SK-N-SH (cell line): ENCODE measurements around the gene RAB33B. TPM values are rescaled to one million over a fixed set of nuclear protein-coding genes. Genes with fewer than 3 reads are reported as not detected.

Experiments used
- CTCF ChIA-PET: fragments of 300-600, 350-600 bp; formaldehyde crosslinking; extraction: SDS; loops from one replicate; lab custom pipeline; 2021; lab: Yijun Ruan, JAX
- POLR2A ChIA-PET: fragments of 350-600 bp; sonication (Branson Sonifier 250); formaldehyde crosslinking; extraction: SDS; loops from one replicate; lab custom pipeline; 2020; ENCODE audit warnings: antibody characterized with exemption, inconsistent platforms; lab: Yijun Ruan, JAX
- DNase-seq: peaks from one replicate; pipeline ENCODE4 v3.0.0; 2012
- H2AFZ ChIP-seq: fragments of 200-600 bp; sonication (generic); 2 replicates; pipeline ENCODE4 v1.8.1; 2016; ENCODE audit warnings: antibody characterized with exemption, mild to moderate bottlenecking, low read depth
- H3F3A ChIP-seq: fragments of 200-600 bp; sonication (generic); replicated peaks from 2 replicates; pipeline ENCODE3; 2016; ENCODE audit warnings: antibody characterized with exemption, mild to moderate bottlenecking; ENCODE audit not compliant: insufficient read depth
- H3K27ac ChIP-seq, 2 experiments: fragments of 200-500 bp in 1 of 2; fragments of 200-600 bp in 1 of 2; sonication (Bioruptor generic) in 1 of 2; sonication (generic), shearing (Covaris generic) in 1 of 2; 2 replicates each; pipeline versions ENCODE4 v1.5.1 to v1.6.1; 2014 to 2016; ENCODE audit warnings: low read depth in 2 of 2, inconsistent platforms in 1 of 2, low read length in 1 of 2, mild to moderate bottlenecking in 1 of 2, mixed read lengths in 1 of 2
- H3K27me3 ChIP-seq: fragments of 200-600 bp; sonication (generic), shearing (Covaris generic); 2 replicates; pipeline ENCODE4 v1.6.1; 2016; ENCODE audit warnings: mixed run types; ENCODE audit not compliant: insufficient read depth
- H3K36me3 ChIP-seq, 2 experiments: fragments of 200-500 bp in 1 of 2; fragments of 200-600 bp in 1 of 2; sonication (Bioruptor generic) in 1 of 2; sonication (generic) in 1 of 2; replicated peaks in 1 of 2; 2 replicates each; pipeline versions ENCODE3 to v1.5.1; 2014 to 2016; ENCODE audit warnings: low read length in 1 of 2, mild to moderate bottlenecking in 1 of 2; ENCODE audit not compliant: insufficient read depth in 2 of 2, control insufficient read depth in 1 of 2
- H3K4me1 ChIP-seq, 2 experiments: fragments of 200-500 bp in 1 of 2; fragments of 200-600 bp in 1 of 2; sonication (Bioruptor generic) in 1 of 2; sonication (generic), shearing (Covaris generic) in 1 of 2; 2 replicates each; pipeline versions ENCODE4 v1.5.1 to v1.6.1; 2014 to 2016; ENCODE audit warnings: low read depth in 1 of 2, low read length in 1 of 2, mixed run types in 1 of 2; ENCODE audit not compliant: insufficient read depth in 2 of 2, control insufficient read depth in 1 of 2
- H3K4me2 ChIP-seq: fragments of 200-600 bp; sonication (generic), shearing (Covaris generic); 2 replicates; pipeline ENCODE4 v1.6.1; 2017; ENCODE audit warnings: mixed run types
- H3K4me3 ChIP-seq, 2 experiments: fragments of 200-500 bp in 1 of 2; fragments of 200-600 bp in 1 of 2; sonication (Bioruptor generic) in 1 of 2; sonication (generic), shearing (Covaris generic) in 1 of 2; 2 replicates each; pipeline versions ENCODE4 v1.5.1 to v1.8.1; 2014 to 2016; ENCODE audit warnings: low read depth in 2 of 2, inconsistent platforms in 1 of 2, low read length in 1 of 2, mild to moderate bottlenecking in 1 of 2, mixed read lengths in 1 of 2, moderate library complexity in 1 of 2
- H3K79me2 ChIP-seq: fragments of 200-600 bp; sonication (generic); 2 replicates; pipeline ENCODE4 v1.8.1; 2017; ENCODE audit warnings: mild to moderate bottlenecking; ENCODE audit not compliant: insufficient read depth
- H3K9ac ChIP-seq: fragments of 200-600 bp; sonication (generic); 2 replicates; pipeline ENCODE4 v1.6.1; 2017; ENCODE audit warnings: mixed run types
- H3K9me2 ChIP-seq: fragments of 200-600 bp; sonication (generic); 2 replicates; pipeline ENCODE4 v1.6.1; 2017; ENCODE audit warnings: mixed run types
- H3K9me3 ChIP-seq: fragments of 200-600 bp; sonication (generic); 2 replicates; pipeline ENCODE4 v1.6.1; 2017; ENCODE audit warnings: mixed run types, mild to moderate bottlenecking, moderate library complexity
- H4K20me1 ChIP-seq: fragments of 200-600 bp; sonication (generic); 2 replicates; pipeline ENCODE4 v1.6.1; 2017; ENCODE audit warnings: mild to moderate bottlenecking, mixed run types; ENCODE audit not compliant: insufficient read depth
- EP300 ChIP-seq, 2 experiments: IDR thresholded peaks; 2 replicates each; pipeline versions ENCODE4 v1.4.0 to v1.6.1; 2012; ENCODE audit warnings: borderline replicate concordance in 1 of 2, low read depth in 1 of 2, low read length in 1 of 2
- EZH2phosphoT487 ChIP-seq: fragments of 200-600 bp; sonication (generic); IDR thresholded peaks from 2 replicates; pipeline ENCODE4 v1.6.1; 2017; ENCODE audit warnings: low read depth, mixed run types, mild to moderate bottlenecking, antibody characterized with exemption, moderate library complexity, borderline replicate concordance
- FOXM1 ChIP-seq: IDR thresholded peaks from 2 replicates; pipeline ENCODE4 v1.4.0; 2012; ENCODE audit warnings: low read depth, mild to moderate bottlenecking
- GATA2 ChIP-seq: sonication (generic); formaldehyde crosslinking; IDR thresholded peaks from 2 replicates; pipeline ENCODE4 v1.5.0; 2020; ENCODE audit warnings: mild to moderate bottlenecking, missing genetic modification reagents
- JUND ChIP-seq: IDR thresholded peaks from 2 replicates; pipeline ENCODE4 v1.4.0; 2012
- MEF2A ChIP-seq: IDR thresholded peaks from 2 replicates; pipeline ENCODE4 v1.4.0; 2012; ENCODE audit warnings: low read depth, borderline replicate concordance
- MXI1 ChIP-seq: IDR thresholded peaks from 2 replicates; pipeline ENCODE4 v1.6.1; 2012; ENCODE audit warnings: mild to moderate bottlenecking, low read depth, low read length, improper control_type of control experiment
- NFIC ChIP-seq: IDR thresholded peaks from 2 replicates; pipeline ENCODE4 v1.4.0; 2012; ENCODE audit warnings: borderline replicate concordance
- RCOR1 ChIP-seq: fragments of 150-350 bp; IDR thresholded peaks from 2 replicates; pipeline ENCODE4 v1.6.1; 2017; ENCODE audit warnings: antibody characterized with exemption, low read length
- RFX5 ChIP-seq: IDR thresholded peaks from 2 replicates; pipeline ENCODE4 v1.6.1; 2012; ENCODE audit warnings: mild to moderate bottlenecking, improper control_type of control experiment, low read length
- RXRA ChIP-seq: IDR thresholded peaks from 2 replicates; pipeline ENCODE4 v1.4.0; 2012; ENCODE audit warnings: low read depth, mild to moderate bottlenecking, borderline replicate concordance
- TAF1 ChIP-seq: IDR thresholded peaks from 2 replicates; pipeline ENCODE4 v1.6.1; 2012; ENCODE audit warnings: low read depth, mild to moderate bottlenecking, low read length, moderate library complexity, borderline replicate concordance
- TEAD4 ChIP-seq: IDR thresholded peaks from 2 replicates; pipeline ENCODE4 v1.4.0; 2012; ENCODE audit warnings: mild to moderate bottlenecking, borderline replicate concordance; ENCODE audit not compliant: insufficient read depth
- YY1 ChIP-seq: IDR thresholded peaks from 2 replicates; pipeline ENCODE4 v1.4.0; 2012; ENCODE audit warnings: low read depth, mild to moderate bottlenecking
- WGBS: methylation state at CpG from one replicate; pipeline ENCODE4 v1.1.6; 2017; ENCODE audit warnings: low lambda C conversion rate; 5-methylcytosine and 5-hydroxymethylcytosine counted together
- polyA plus RNA-seq, 3 experiments: library from polyadenylated mRNA; depleted of rRNA; stranded (reverse); fragments of >200 nt; gene quantifications; 2 replicates each; pipeline ENCODE4 v1.2.3, GENCODE V29; 2012
- TF ChIP-seq, protein P1 (sequence below): IDR thresholded peaks from 2 replicates; pipeline ENCODE4 v1.4.0; 2012; ENCODE audit warnings: low read depth, borderline replicate concordance
- TF ChIP-seq, protein P2 (sequence below): IDR thresholded peaks from 2 replicates; pipeline ENCODE4; 2012
- TF ChIP-seq, protein P3 (sequence below): fragments of 150-350 bp; IDR thresholded peaks from 2 replicates; pipeline ENCODE4 v1.6.1; 2016; ENCODE audit warnings: mild to moderate bottlenecking, low read depth, low read length
- TF ChIP-seq, protein P4 (sequence below): IDR thresholded peaks from 2 replicates; pipeline ENCODE4 v1.6.1; 2012; ENCODE audit warnings: mild to moderate bottlenecking, low read depth, low read length, moderate library complexity
- TF ChIP-seq, protein P5 (sequence below): fragments of 200-600 bp; sonication (generic); IDR thresholded peaks from 2 replicates; pipeline ENCODE4 v1.6.1; 2017; ENCODE audit warnings: antibody characterized with exemption, mild to moderate bottlenecking, moderate library complexity

Gene RAB33B
- polyA plus RNA-seq, 1 of the 3 experiments (the other 2 are of a cell fraction) = 2.3 TPM

DNA sequence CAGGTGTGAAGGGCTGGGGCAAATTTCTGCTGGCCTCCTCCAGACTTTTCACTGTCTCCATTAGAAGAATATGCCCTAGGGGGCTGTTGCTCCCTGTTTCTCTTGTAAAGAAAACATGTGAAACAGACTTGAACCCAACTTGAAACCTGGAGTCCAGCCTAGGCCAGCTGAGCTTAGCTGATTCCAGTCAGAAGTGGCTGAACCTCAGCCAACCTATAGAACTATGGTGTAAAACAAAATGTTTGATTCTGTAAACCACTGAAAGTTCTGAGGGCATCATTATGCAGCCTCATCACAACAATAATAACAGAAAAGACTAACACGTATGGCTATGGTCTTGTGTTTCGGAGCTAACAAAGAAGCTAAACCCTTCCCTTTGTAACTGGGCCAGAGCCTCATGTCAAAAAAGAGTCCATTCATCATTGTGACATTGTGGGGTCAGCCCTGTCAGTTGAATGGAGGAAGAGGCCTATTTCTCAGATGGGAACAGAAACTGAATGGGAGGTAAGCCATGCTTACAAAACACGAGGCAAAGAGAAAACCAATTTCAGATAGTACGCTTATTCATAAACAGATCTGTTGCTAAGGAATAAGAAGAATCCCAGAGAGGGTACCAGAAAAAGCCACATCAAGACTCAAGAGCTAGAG is 68.0 kb downstream of the RAB33B start:
- POLR2A ChIA-PET = no interaction called here
- no peaks in the 10 kb centered on the region for H3F3A ChIP-seq
- H3K27me3 ChIP-seq = no peaks in the 10 kb centered on the region
- no peak overlapping the region for H2AFZ ChIP-seq
- CTCF ChIA-PET = interaction anchor here (1.1 to 2.0 kb wide), 3 partner anchors 8 to 24 kb away, joined by 3 to 10 read pairs (median 5); no protein-coding TSS in a partner anchor
- H3K4me2 ChIP-seq = no peak overlapping the region
- H4K20me1 ChIP-seq = no peaks in the 10 kb centered on the region
- no peaks in the 10 kb centered on the region for H3K4me1 ChIP-seq
- no peak overlapping the region for H3K27ac ChIP-seq
- no peaks in the 10 kb centered on the region for H3K79me2 ChIP-seq
- H3K4me3 ChIP-seq = no peak overlapping the region
- WGBS = 96% methylated on average over 4 of the region's 4 CpGs
- no peak overlapping the region for H3K9ac ChIP-seq
- no peaks in the 10 kb centered on the region for H3K9me2 ChIP-seq
- no peaks in the 10 kb centered on the region for H3K9me3 ChIP-seq
- DNase-seq = no peak
- peaks cover 32 to 48% of the 10 kb centered on the region in 2 experiments for H3K36me3 ChIP-seq
- TF ChIP-seq JUND (no peak), RFX5 (no peak), TAF1 (no peak), FOXM1 (no peak), TEAD4 (no peak), GATA2 (CRISPR knock-in tag) (no peak), MEF2A (no peak), RCOR1 (no peak), RXRA (no peak), YY1 (no peak)
- TF ChIP-seq, protein P1, sequence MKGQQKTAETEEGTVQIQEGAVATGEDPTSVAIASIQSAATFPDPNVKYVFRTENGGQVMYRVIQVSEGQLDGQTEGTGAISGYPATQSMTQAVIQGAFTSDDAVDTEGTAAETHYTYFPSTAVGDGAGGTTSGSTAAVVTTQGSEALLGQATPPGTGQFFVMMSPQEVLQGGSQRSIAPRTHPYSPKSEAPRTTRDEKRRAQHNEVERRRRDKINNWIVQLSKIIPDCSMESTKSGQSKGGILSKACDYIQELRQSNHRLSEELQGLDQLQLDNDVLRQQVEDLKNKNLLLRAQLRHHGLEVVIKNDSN = no peak
- TF ChIP-seq, protein P2, sequence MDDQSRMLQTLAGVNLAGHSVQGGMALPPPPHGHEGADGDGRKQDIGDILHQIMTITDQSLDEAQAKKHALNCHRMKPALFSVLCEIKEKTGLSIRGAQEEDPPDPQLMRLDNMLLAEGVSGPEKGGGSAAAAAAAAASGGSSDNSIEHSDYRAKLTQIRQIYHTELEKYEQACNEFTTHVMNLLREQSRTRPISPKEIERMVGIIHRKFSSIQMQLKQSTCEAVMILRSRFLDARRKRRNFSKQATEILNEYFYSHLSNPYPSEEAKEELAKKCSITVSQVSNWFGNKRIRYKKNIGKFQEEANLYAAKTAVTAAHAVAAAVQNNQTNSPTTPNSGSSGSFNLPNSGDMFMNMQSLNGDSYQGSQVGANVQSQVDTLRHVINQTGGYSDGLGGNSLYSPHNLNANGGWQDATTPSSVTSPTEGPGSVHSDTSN = no peak
- TF ChIP-seq, protein P3, sequence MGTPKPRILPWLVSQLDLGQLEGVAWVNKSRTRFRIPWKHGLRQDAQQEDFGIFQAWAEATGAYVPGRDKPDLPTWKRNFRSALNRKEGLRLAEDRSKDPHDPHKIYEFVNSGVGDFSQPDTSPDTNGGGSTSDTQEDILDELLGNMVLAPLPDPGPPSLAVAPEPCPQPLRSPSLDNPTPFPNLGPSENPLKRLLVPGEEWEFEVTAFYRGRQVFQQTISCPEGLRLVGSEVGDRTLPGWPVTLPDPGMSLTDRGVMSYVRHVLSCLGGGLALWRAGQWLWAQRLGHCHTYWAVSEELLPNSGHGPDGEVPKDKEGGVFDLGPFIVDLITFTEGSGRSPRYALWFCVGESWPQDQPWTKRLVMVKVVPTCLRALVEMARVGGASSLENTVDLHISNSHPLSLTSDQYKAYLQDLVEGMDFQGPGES = no peak

DNA sequence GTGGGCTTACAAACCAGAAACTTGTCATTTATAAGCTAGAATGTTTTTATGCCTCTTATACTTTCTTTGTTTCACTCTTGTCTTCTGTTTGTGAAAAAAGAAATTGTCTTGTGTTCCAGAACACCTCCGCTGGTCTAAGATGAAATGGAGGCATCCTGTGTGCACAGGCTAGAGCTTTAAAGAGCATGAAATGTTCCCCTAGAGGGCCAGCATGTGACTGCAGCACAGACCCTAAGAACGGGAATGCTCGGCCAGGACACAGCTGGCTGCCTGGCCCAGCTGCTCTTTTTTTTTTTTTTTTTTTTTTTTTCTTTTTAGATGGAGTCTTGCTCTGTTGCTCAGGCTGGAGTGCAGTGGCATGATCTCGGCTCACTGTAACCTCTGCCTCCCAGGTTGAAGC is 68.5 kb downstream of the RAB33B start:
- Histone ChIP-seq H3F3A (no peaks in the 10 kb centered on the region), H4K20me1 (no peaks in the 10 kb centered on the region), H3K36me3 (peaks cover 29 to 52% of the 10 kb centered on the region in 2 experiments), H2AFZ (no peak overlapping the region), H3K4me2 (no peak overlapping the region), H3K79me2 (no peaks in the 10 kb centered on the region), H3K9me2 (no peaks in the 10 kb centered on the region), H3K9ac (no peak overlapping the region), H3K4me1 (no peaks in the 10 kb centered on the region), H3K9me3 (no peaks in the 10 kb centered on the region), H3K4me3 (no peak overlapping the region), H3K27me3 (no peaks in the 10 kb centered on the region), H3K27ac (no peak overlapping the region)
- POLR2A ChIA-PET = no interaction called here
- 94% methylated on average over 4 of the region's 4 CpGs for WGBS
- DNase-seq = no peak
- CTCF ChIA-PET = interaction anchor here (1.1 to 2.0 kb wide), 3 partner anchors 8 to 25 kb away, joined by 3 to 10 read pairs (median 5); no protein-coding TSS in a partner anchor
- TF ChIP-seq RXRA = no peak
- TF ChIP-seq EP300 (IDR thresholded peaks at IDR 0.05; ENCODE audit: borderline replicate concordance in 1 of 2, low read depth in 1 of 2, low read length in 1 of 2) = no peak
- TF ChIP-seq YY1 = no peak
- TF ChIP-seq FOXM1 = no peak
- TF ChIP-seq MXI1 = no peak
- TF ChIP-seq NFIC = no peak
- TF ChIP-seq, protein P4, sequence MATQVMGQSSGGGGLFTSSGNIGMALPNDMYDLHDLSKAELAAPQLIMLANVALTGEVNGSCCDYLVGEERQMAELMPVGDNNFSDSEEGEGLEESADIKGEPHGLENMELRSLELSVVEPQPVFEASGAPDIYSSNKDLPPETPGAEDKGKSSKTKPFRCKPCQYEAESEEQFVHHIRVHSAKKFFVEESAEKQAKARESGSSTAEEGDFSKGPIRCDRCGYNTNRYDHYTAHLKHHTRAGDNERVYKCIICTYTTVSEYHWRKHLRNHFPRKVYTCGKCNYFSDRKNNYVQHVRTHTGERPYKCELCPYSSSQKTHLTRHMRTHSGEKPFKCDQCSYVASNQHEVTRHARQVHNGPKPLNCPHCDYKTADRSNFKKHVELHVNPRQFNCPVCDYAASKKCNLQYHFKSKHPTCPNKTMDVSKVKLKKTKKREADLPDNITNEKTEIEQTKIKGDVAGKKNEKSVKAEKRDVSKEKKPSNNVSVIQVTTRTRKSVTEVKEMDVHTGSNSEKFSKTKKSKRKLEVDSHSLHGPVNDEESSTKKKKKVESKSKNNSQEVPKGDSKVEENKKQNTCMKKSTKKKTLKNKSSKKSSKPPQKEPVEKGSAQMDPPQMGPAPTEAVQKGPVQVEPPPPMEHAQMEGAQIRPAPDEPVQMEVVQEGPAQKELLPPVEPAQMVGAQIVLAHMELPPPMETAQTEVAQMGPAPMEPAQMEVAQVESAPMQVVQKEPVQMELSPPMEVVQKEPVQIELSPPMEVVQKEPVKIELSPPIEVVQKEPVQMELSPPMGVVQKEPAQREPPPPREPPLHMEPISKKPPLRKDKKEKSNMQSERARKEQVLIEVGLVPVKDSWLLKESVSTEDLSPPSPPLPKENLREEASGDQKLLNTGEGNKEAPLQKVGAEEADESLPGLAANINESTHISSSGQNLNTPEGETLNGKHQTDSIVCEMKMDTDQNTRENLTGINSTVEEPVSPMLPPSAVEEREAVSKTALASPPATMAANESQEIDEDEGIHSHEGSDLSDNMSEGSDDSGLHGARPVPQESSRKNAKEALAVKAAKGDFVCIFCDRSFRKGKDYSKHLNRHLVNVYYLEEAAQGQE = no peak
- no peak for TF ChIP-seq EZH2phosphoT487
- TF ChIP-seq, protein P5, sequence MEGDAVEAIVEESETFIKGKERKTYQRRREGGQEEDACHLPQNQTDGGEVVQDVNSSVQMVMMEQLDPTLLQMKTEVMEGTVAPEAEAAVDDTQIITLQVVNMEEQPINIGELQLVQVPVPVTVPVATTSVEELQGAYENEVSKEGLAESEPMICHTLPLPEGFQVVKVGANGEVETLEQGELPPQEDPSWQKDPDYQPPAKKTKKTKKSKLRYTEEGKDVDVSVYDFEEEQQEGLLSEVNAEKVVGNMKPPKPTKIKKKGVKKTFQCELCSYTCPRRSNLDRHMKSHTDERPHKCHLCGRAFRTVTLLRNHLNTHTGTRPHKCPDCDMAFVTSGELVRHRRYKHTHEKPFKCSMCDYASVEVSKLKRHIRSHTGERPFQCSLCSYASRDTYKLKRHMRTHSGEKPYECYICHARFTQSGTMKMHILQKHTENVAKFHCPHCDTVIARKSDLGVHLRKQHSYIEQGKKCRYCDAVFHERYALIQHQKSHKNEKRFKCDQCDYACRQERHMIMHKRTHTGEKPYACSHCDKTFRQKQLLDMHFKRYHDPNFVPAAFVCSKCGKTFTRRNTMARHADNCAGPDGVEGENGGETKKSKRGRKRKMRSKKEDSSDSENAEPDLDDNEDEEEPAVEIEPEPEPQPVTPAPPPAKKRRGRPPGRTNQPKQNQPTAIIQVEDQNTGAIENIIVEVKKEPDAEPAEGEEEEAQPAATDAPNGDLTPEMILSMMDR = no peak
